Skeletal muscle tissue (tissue), 4 donors: ENCODE data around the gene FAM76B. TPM values are rescaled to one million over a fixed set of nuclear protein-coding genes. Genes with fewer than 3 reads are reported as not detected.

ENCODE experiments used
- H3K27ac ChIP-seq: one replicate; pipeline ENCODE4 v1.7.0; 2013; ENCODE audit warnings: mild to moderate bottlenecking, low read depth, low read length, inconsistent platforms
- H3K27me3 ChIP-seq, 3 donors: one replicate each; pipeline ENCODE4 v1.7.0; 2013; ENCODE audit warnings: low read length in 3 of 3; ENCODE audit not compliant: control insufficient read depth in 3 of 3, insufficient read depth in 3 of 3
- H3K36me3 ChIP-seq, 3 donors: one replicate each; pipeline ENCODE4 v1.7.0; 2013; ENCODE audit warnings: low read length in 3 of 3; ENCODE audit not compliant: control insufficient read depth in 3 of 3, insufficient read depth in 3 of 3
- H3K4me1 ChIP-seq, 3 donors: one replicate each; pipeline ENCODE4 v1.7.0; 2013; ENCODE audit warnings: low read length in 3 of 3, mild to moderate bottlenecking in 3 of 3; ENCODE audit not compliant: control insufficient read depth in 3 of 3, insufficient read depth in 3 of 3
- H3K4me3 ChIP-seq, 3 donors: one replicate each; pipeline ENCODE4 v1.7.0; 2013; ENCODE audit warnings: low read length in 3 of 3
- H3K9ac ChIP-seq, 3 donors: one replicate each; pipeline ENCODE4 v1.7.0; 2013; ENCODE audit warnings: low read length in 3 of 3, mild to moderate bottlenecking in 3 of 3, moderate library complexity in 2 of 3, low read depth in 1 of 3
- H3K9me3 ChIP-seq, 3 donors: one replicate each; pipeline ENCODE4 v1.7.0; 2013; ENCODE audit warnings: low read length in 3 of 3; ENCODE audit not compliant: control insufficient read depth in 3 of 3
- total RNA-seq: library from RNA; depleted of rRNA; stranded (reverse); fragments of >200 nt; gene quantifications from one replicate; pipeline ENCODE4 v1.2.3, GENCODE V29; 2014
- donor health status: Osteomylitis.

Gene FAM76B
- total RNA-seq, 1 donor from 2014 or later, result 12.0 TPM

- H3K27ac ChIP-seq, result no peak overlapping the region
- H3K4me3 ChIP-seq, result no peak overlapping the region
- no peak overlapping the region for H3K9ac ChIP-seq
- H3K9me3 ChIP-seq, result no peaks in the 10 kb centered on the region
- no peaks in the 10 kb centered on the region for H3K27me3 ChIP-seq
- no peaks in the 10 kb centered on the region for H3K36me3 ChIP-seq
- H3K4me1 ChIP-seq, result peaks cover 3 to 10% (median 8%) of the 10 kb centered on the region in 3 donors
These were observed 64.4 kb downstream of the FAM76B start for GRCh38 chr11:95725196-95725595.

GRCh38 chr11:95723361-95723942, 66.1 kb downstream of the FAM76B start:
- Histone ChIP-seq H3K4me3 (no peak overlapping the region), H3K27ac (no peak overlapping the region), H3K36me3 (no peaks in the 10 kb centered on the region), H3K4me1 (peaks cover 3 to 10% (median 8%) of the 10 kb centered on the region in 3 donors), H3K27me3 (no peaks in the 10 kb centered on the region), H3K9me3 (no peaks in the 10 kb centered on the region), H3K9ac (no peak overlapping the region)

GRCh38 chr11:95720195-95720594, 69.4 kb downstream of the FAM76B start:
- Histone ChIP-seq H3K27me3 (no peaks in the 10 kb centered on the region), H3K4me1 (no peaks in the 10 kb centered on the region), H3K36me3 (no peaks in the 10 kb centered on the region), H3K4me3 (no peak overlapping the region), H3K9ac (no peak overlapping the region), H3K9me3 (no peaks in the 10 kb centered on the region), H3K27ac (no peak overlapping the region)

Other genes with a start within 250 kb of the FAM76B start
- gene CEP57, start 716 bp upstream of the FAM76B start, total RNA-seq, result 51.7 TPM
- 18.8 TPM for gene MTMR2, start 134.3 kb upstream of the FAM76B start, total RNA-seq